Prostate gland (tissue), 2 donors: ENCODE data around the gene LVRN. TPM values are rescaled to one million over a fixed set of nuclear protein-coding genes. Genes with fewer than 3 reads are reported as not detected.
"Not testable (repeated sequence)": the region's sequence is repeated elsewhere in the genome, so short reads cannot be mapped to it uniquely, and the experiment has no call there.

Source experiments
- DNase-seq: peaks from one replicate; pipeline ENCODE4 v3.0.0-alpha.2; 2019; ENCODE audit warnings: low spot score
- H3K27ac ChIP-seq, 2 donors: fragments of 200-600 bp; sonication (generic); 2 replicates each; pipeline ENCODE4 v1.5.1; 2017 to 2019
- H3K27me3 ChIP-seq: fragments of 200-600 bp; sonication (generic); replicated peaks from 2 replicates; pipeline ENCODE4 v1.5.1; 2019; ENCODE audit not compliant: insufficient read depth
- H3K36me3 ChIP-seq, 2 donors: fragments of 200-600 bp; sonication (generic); 1 replicate in 1 of 2; 2 replicates in 1 of 2; pipeline versions ENCODE4 v1.5.1 to v1.8.1; 2017 to 2019
- H3K4me1 ChIP-seq: fragments of 200-600 bp; sonication (generic); replicated peaks from 2 replicates; pipeline ENCODE4 v1.5.1; 2019
- H3K4me3 ChIP-seq, 2 donors: fragments of 200-600 bp; sonication (generic); 2 replicates each; pipeline ENCODE4 v1.5.1; 2017 to 2019
- H3K9me3 ChIP-seq: fragments of 200-600 bp; sonication (generic); 2 replicates; pipeline ENCODE4 v1.5.1; 2017
- POLR2A ChIP-seq: fragments of 450-650 bp; IDR thresholded peaks from one replicate; pipeline ENCODE4 v1.6.1; 2016; ENCODE audit warnings: antibody characterized with exemption, mild to moderate bottlenecking
- POLR2AphosphoS5 ChIP-seq: sonication (generic); formaldehyde crosslinking; IDR thresholded peaks from one replicate; pipeline ENCODE4 v1.6.1; 2017; ENCODE audit warnings: antibody characterized with exemption
- WGBS: methylation state at CpG from one replicate; pipeline ENCODE4 v1.1.5; 2018; 5-methylcytosine and 5-hydroxymethylcytosine counted together
- intact Hi-C: fragments of 100-400 bp; cut with DNase I; formaldehyde crosslinking; loops from one replicate; pipeline ENCODE4 v1.14.2; 2022
- total RNA-seq, 2 donors: library from RNA; depleted of rRNA; stranded (reverse); fragments of >200 nt; gene quantifications; one replicate each; pipeline ENCODE4 v1.1.0, GENCODE V29; 2016
- TF ChIP-seq, protein P1 (sequence below), 4 experiments: fragments of 200-600 bp in 2 of 4; fragments of 450-650 bp in 2 of 4; sonication (generic) in 2 of 4; IDR thresholded peaks; 1 replicate in 3 of 4; 2 replicates in 1 of 4; pipeline ENCODE4 v1.5.1; 2016 to 2019; ENCODE audit warnings: antibody characterized with exemption in 4 of 4, mild to moderate bottlenecking in 2 of 4, moderate library complexity in 2 of 4

The LVRN gene, protein sequence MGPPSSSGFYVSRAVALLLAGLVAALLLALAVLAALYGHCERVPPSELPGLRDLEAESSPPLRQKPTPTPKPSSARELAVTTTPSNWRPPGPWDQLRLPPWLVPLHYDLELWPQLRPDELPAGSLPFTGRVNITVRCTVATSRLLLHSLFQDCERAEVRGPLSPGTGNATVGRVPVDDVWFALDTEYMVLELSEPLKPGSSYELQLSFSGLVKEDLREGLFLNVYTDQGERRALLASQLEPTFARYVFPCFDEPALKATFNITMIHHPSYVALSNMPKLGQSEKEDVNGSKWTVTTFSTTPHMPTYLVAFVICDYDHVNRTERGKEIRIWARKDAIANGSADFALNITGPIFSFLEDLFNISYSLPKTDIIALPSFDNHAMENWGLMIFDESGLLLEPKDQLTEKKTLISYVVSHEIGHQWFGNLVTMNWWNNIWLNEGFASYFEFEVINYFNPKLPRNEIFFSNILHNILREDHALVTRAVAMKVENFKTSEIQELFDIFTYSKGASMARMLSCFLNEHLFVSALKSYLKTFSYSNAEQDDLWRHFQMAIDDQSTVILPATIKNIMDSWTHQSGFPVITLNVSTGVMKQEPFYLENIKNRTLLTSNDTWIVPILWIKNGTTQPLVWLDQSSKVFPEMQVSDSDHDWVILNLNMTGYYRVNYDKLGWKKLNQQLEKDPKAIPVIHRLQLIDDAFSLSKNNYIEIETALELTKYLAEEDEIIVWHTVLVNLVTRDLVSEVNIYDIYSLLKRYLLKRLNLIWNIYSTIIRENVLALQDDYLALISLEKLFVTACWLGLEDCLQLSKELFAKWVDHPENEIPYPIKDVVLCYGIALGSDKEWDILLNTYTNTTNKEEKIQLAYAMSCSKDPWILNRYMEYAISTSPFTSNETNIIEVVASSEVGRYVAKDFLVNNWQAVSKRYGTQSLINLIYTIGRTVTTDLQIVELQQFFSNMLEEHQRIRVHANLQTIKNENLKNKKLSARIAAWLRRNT
- not detected for total RNA-seq

DNA sequence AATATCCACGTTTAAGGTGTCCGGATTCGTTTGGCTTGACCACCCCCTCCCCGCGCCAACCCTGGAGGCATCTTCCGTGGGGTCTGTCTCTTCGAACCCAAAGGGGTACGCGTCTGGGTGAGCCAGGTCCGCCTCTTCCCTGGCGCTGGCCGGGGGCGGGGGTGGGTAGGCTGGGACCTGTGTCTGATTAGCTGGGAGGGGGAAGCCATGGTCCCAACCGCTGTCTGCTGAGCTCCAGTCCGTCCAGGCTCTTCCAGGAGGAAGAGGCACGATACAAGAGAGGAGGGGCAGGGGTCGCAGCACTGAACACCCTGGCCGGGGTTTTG lies at the start of gene LVRN:
TSS of gene LVRN (plus strand) at position 237 of the 326 bp plus-strand sequence. CDS start 143 bp downstream, outside the sequence.
- H3K9me3 ChIP-seq, result no peaks in the 10 kb centered on the region
- 2% methylated on average over 8 of the region's 18 CpGs for WGBS
- peaks cover 16% of the 10 kb centered on the region for H3K27me3 ChIP-seq
- peak within 1 kb of the TSS in 1 of 2 donors; percentile 12 for H3K4me3 ChIP-seq
- no peak within 1 kb of the TSS for H3K27ac ChIP-seq
- intact Hi-C loops, result no loop called here
- H3K36me3 ChIP-seq, result no peaks in the 10 kb centered on the region
- no peak for DNase-seq
- H3K4me1 ChIP-seq, result no peaks in the 10 kb centered on the region
- TF ChIP-seq POLR2A, result no peak

DNA sequence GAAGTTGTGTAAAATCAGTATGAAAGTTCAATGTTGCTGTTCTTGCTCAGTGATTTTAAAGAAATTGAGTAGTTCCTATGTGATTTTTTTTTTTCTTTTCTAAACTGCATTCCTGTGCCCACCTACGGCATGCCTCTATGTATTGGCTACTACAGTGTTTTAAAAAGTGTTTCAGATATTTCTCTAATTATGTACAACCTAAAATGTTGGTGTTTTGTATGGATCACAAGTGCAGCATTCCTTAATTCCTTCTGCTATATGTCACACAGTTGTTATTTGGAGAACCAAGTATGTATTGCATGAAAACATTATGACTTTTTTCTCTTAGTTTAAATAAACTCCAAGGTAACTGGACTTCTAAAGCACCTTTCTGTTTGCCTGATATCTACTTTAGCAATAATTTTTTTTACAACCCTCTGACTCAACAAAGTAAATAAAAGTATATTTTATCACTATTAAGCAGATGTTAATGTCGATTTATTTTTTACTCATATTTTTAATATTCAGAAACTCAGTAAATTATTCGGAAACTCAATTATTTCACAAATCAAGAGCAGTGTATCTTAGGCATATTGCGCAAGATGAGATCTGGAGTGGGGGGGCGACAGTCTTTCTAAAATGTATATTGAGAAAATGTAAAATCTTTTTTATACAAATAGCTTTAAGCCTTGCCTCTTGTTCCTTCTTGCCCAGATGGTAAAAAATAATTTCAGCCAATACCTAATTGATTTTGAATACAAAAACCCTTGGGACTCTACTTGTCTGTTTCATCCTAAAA lies 48.5 kb upstream of the LVRN start:
- intact Hi-C loops, DNase-seq, H3K27me3 ChIP-seq, H3K4me3 ChIP-seq, H3K27ac ChIP-seq, H3K36me3 ChIP-seq, H3K9me3 ChIP-seq, H3K4me1 ChIP-seq: not testable (repeated sequence)
- WGBS, result 80% methylated on average over 5 of the region's 5 CpGs

DNA sequence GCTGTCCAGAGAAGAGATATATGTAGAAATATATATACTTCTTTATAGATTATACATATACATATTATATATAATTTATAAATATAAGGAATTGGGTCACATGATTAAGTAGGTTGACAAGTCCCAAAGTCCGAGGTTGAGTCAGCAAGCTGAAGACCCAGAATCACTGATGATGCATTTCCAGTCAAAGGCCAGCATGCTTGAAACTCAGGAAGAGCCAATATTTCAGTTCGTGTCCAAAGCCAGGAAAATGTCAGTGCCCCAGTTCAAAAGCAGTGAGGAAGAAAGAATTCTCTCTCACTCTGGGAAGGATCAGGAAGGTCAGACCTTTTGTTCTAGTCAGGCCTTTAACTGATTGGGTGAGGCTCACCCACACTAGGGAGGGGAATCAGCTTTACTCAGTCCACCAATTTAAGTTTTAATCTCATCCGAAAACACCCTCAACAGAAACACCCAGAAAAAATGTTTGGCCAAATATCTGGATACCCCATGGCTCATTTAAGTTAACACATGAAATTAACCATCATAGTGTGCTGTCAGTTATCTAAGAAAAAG lies 42.0 kb upstream of the LVRN start:
- intact Hi-C loops, result no loop called here
- 70% methylated on average over 3 of the region's 3 CpGs for WGBS
- H3K9me3 ChIP-seq, result no peaks in the 10 kb centered on the region

DNA sequence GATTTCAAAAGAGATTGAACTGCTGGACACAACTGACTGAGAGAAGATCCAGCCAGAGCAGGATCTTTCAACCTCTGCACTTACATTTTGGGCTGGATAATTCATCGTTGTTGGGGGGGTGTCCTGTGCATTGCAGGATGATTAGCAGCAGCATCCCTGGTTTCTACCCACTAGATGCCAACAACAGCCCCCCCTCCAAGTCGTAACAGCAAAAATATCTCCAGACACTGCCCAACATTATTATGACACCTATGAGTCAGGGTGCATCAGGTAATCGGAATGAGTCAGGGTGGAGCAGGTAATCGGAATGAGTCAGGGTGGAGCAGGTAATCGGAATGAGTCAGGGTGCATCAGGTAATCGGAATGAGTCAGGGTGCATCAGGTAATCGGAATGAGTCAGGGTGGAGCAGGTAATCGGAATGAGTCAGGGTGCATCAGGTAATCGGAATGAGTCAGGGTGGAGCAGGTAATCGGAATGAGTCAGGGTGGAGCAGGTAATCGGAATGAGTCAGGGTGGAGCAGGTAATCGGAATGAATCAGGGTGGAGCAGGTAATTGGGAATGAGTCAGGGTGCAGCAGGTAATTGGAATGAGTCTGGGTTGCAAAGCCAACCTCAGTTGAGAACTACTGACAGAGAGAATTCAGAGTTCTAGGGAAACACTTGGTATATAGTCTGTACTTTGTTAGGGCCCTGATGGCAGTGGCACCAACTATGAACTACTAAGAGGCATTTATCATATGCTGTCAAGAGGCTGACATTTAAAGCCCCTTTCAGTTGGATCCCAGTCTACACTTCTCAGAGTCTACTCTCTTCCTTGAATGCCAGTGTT lies 33.5 kb upstream of the LVRN start:
- 97% methylated on average over 12 of the region's 12 CpGs for WGBS
- intact Hi-C loops, H3K27me3 ChIP-seq, H3K36me3 ChIP-seq, H3K9me3 ChIP-seq, H3K27ac ChIP-seq, H3K4me1 ChIP-seq, DNase-seq, H3K4me3 ChIP-seq: not testable (repeated sequence)

More for the DNA sequence above, 42.0 kb upstream of the LVRN start:
- no peak overlapping the region for H3K27ac ChIP-seq
- H3K4me1 ChIP-seq, result no peaks in the 10 kb centered on the region
- TF ChIP-seq, protein P1, sequence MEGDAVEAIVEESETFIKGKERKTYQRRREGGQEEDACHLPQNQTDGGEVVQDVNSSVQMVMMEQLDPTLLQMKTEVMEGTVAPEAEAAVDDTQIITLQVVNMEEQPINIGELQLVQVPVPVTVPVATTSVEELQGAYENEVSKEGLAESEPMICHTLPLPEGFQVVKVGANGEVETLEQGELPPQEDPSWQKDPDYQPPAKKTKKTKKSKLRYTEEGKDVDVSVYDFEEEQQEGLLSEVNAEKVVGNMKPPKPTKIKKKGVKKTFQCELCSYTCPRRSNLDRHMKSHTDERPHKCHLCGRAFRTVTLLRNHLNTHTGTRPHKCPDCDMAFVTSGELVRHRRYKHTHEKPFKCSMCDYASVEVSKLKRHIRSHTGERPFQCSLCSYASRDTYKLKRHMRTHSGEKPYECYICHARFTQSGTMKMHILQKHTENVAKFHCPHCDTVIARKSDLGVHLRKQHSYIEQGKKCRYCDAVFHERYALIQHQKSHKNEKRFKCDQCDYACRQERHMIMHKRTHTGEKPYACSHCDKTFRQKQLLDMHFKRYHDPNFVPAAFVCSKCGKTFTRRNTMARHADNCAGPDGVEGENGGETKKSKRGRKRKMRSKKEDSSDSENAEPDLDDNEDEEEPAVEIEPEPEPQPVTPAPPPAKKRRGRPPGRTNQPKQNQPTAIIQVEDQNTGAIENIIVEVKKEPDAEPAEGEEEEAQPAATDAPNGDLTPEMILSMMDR (IDR thresholded peaks at IDR 0.05), result no peak
- TF ChIP-seq POLR2AphosphoS5, result no peak
- no peak for TF ChIP-seq POLR2A
- H3K27me3 ChIP-seq, result no peaks in the 10 kb centered on the region
- H3K4me3 ChIP-seq, result no peak overlapping the region
- no peaks in the 10 kb centered on the region for H3K36me3 ChIP-seq
- DNase-seq, result no peak

DNA sequence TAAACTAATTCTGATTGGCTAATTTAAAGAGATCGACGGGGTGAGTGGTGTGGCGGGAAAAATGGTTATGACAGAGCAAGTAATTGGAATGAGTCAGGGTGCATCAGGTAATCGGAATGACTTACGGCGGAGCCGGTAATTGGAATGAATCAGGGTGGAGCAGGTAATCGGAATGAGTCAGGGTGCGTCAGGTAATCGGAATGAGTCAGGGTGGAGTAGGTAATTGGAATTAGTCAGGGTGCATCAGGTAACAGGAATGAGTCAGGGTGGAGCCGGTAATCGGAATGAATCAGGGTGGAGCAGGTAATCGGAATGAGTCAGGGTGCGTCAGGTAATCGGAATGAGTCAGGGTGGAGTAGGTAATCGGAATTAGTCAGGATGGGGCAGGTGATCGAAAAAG lies 32.1 kb upstream of the LVRN start:
- H3K27me3 ChIP-seq, H3K4me3 ChIP-seq, H3K36me3 ChIP-seq, DNase-seq, H3K4me1 ChIP-seq, intact Hi-C loops, H3K27ac ChIP-seq, H3K9me3 ChIP-seq: not testable (repeated sequence)
- WGBS, result 92% methylated on average over 17 of the region's 17 CpGs

DNA sequence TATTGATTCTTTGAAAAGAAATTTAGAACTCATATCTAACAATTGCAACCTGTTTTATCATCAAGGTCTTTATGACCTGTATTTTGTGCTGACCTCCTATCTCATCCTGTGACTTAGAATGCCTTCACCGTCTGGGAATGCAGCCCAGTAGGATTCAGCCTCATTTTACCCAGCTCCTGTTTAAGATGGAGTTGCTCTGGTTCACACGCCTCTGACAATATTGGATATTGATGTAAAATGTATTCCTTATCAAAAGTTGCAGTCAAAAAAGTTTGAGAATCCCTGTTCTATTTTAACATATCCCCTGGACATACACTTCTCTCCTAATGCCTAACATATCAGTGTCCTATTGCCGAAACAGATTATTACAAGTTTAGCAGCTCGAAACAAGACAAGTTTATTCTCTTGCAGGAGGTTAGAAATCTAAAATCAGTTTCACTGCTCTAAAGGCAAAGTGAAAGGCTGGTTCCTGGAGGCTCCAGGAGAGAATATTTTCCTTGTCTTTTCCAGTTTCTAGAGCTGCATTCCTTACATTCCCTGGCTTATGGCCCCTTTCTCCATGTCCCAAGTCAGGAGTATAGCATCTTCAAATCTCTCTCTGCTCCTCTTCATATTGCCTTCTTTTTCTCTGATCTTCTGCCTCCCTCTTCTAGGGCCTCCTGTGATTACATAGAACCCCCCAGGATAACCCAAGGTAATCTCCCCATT lies 31.5 kb upstream of the LVRN start:
- no peaks in the 10 kb centered on the region for H3K27me3 ChIP-seq
- 97% methylated on average over 4 of the region's 4 CpGs for WGBS
- no peaks in the 10 kb centered on the region for H3K9me3 ChIP-seq
- H3K27ac ChIP-seq, result no peak overlapping the region
- no peak overlapping the region for H3K4me3 ChIP-seq
- no peak for DNase-seq
- intact Hi-C loops, result no loop called here
- H3K36me3 ChIP-seq, result no peaks in the 10 kb centered on the region
- TF ChIP-seq POLR2A (no peak), POLR2AphosphoS5 (no peak)
- TF ChIP-seq, protein P1 (IDR thresholded peaks at IDR 0.05), result no peak
- no peaks in the 10 kb centered on the region for H3K4me1 ChIP-seq
